Smooth muscle cell of the brain vasculature (primary cell): Measurements from ENCODE around the gene ZNF439.
"Not testable (repeated sequence)": the region's sequence is repeated elsewhere in the genome, so short reads cannot be mapped to it uniquely, and the experiment has no call there.

Source experiments
- DNase-seq: peaks from one replicate; pipeline ENCODE4 v3.0.0-alpha.2; 2012; ENCODE audit warnings: low read depth, low spot score

ZNF439 gene

DNA sequence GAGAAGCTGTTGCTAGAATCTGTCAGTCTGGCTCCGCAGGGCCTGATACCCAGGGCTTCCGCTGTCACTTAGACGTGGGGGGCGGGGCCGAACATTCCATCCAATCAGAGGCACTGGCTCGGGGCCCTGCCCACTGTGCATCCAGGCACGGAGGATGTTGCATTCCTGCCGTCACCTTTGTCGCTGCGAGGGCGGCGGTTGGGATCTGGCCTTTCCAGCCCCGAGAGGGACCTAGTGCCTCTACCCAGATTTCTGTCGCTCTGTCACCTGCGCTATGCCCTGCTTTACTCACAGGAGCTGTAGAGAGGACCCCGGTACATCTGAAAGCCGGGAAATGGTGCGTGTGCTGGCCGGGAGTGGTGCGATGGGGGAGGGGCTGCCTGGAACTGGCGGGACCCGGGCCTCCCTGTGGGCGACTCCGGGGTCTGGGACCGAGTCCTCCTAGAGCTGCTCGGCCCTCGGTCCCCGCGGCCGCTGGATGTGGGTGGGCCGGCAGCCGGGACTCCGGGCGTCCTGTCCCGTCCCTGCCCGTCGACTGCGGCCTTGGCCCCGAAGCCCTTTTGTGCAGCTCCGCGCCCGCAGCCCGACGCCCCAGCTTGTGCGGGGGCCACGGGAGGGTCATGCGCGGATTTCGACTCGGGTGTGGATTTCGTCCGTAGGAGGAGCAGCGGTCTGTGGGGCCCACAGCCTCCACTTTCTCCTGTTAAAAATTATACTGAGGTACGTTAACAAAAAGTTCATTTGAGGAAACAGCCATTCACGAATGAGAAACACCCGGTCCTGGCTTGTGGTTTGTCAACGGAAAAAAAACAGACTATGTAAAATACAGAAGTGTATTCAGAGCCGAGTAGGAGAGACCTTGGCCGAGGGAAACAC is at the start of gene ZNF439:
ZNF439 (plus strand) TSS at position 133 of the 876 bp plus-strand sequence; CDS start at position 275, 142 bp downstream.
- peak; percentile 9 for DNase-seq

DNA sequence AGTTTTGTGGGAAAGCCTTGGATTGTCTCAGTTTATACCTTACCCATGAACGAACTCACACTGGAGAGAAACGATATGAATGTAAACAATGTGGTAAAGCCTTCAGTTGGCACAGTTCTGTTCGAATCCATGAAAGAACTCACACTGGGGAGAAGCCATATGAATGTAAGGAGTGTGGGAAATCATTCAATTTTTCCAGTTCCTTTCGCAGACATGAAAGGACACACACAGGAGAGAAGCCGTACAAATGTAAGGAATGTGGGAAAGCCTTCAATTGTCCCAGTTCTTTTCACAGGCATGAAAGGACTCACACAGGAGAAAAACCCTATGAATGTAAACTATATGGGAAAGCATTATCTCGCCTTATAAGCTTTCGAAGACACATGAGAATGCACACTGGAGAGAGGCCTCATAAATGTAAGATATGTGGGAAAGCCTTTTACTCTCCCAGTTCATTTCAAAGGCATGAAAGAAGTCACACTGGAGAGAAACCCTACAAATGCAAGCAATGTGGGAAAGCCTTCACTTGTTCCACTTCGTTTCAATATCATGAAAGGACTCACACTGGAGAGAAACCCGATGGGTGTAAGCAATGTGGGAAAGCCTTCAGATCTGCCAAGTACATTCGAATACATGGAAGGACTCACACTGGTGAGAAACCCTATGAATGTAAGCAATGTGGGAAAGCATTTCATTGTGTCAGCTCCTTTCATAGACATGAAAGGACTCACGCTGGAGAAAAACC is 42.0 kb upstream of the ZNF439 start:
- DNase-seq, result no peak

DNA sequence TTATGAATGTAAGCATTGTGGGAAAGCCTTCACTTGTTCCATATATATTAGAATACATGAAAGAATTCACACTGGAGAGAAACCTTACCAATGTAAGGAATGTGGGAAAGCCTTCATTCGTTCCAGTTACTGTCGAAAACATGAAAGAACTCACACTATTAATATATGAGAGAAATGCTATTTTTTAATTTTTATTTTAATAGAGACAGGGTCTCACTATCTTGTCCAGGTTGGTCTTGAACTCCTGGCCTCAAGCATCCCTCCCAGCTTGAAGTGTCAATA is 41.5 kb upstream of the ZNF439 start:
- no peak for DNase-seq

DNA sequence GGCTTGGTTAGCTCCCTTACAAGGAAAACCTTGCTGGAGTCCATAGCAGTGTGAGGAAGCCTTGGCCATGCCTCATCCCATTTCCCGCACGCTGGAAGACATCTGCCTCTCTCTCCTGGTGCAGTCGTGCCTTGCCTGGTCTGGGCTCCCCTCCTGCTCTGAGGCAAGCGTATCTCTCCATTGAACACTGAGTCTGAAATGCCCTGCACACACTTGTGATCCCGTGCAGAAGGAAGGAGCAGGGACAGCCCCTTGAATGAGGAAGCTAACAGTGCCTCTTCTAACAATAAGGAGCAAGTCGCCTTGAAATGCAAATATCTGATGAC is 34.9 kb upstream of the ZNF439 start:
- DNase-seq, result no peak

DNA sequence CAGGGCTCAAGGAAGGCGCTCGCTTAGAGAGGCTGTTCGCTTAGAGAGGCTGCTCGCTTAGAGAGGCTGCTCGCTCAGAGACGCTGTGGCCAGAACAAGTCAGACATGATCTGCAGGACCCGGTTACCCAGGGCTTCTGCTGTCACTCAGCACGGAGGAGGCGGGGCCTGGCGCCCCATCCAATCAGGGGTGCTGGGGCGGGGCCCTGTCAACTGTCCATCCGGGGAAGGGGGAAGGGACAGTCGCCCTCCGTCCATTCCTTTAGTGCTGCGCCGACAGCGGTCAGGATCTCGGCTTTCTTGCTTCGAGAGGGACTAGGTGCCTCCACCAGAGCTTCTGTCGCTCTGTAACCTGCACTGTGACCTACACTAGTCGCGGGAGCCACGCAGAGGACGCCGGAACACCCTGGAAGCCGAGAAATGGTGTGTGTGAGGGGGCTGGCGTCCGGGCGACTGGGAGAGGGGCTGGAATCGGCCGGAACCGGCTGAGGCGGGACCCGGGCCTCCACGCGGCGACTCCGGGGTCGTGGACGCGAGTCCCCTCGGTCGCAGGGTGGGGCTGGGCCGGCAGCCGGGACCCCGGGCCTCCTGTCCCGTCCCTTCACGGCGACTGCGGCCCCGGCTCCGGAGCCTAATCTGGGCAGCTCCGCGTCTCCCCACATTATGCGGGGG is 34.4 kb upstream of the ZNF439 start, which contains the start of gene ZNF440:
ZNF440 (plus strand) TSS at position 245 of the 671 bp plus-strand sequence; CDS start at position 420, 175 bp downstream.
- peak; percentile 86 for DNase-seq

DNA sequence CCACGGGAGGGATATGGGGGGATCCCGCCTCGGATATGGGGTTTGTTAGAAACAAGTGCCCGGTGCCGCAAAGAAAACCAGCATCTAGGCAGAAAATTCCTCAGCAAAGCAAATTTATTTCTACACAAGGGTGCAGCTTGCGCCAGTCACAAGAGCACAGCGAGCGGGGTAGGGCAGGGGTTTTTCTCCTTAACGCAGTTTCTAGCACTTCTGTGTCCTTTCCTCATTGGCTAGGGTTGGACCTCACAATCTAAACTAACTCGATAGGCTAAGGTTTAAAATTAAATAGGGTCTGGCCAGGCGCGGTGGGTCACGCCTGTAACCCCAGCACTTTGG is 33.9 kb upstream of the ZNF439 start:
- no peak for DNase-seq

DNA sequence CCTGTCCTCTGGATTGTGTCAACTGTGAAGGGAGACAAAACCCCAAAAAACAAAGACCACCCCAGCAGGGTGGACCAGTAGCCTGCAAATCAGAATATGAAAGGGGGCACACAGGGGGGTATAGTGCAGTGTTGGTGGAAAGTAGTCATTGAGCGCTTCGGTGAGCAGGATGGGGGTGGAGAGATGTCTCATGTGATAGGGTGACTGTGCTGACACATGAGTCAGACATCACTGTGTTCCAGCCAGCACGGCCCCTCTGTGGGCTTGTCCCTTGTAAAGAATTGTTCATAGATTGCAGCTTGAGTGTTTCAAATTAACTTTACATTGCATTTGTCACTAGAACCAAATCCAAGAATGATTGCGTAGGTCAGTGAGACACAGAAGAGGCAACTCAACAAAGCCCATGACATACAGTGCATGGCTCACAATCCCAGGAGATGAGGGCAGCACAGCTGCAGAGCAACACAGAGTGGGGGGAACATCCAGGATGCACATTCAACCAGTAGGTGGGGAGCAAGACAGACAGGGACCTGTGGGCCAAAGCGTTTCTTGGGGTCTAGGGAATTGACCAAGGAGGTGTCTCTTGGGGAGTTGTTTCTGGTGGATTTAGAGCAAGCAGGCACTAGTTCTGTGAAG is 26.9 kb upstream of the ZNF439 start:
- no peak for DNase-seq

DNA sequence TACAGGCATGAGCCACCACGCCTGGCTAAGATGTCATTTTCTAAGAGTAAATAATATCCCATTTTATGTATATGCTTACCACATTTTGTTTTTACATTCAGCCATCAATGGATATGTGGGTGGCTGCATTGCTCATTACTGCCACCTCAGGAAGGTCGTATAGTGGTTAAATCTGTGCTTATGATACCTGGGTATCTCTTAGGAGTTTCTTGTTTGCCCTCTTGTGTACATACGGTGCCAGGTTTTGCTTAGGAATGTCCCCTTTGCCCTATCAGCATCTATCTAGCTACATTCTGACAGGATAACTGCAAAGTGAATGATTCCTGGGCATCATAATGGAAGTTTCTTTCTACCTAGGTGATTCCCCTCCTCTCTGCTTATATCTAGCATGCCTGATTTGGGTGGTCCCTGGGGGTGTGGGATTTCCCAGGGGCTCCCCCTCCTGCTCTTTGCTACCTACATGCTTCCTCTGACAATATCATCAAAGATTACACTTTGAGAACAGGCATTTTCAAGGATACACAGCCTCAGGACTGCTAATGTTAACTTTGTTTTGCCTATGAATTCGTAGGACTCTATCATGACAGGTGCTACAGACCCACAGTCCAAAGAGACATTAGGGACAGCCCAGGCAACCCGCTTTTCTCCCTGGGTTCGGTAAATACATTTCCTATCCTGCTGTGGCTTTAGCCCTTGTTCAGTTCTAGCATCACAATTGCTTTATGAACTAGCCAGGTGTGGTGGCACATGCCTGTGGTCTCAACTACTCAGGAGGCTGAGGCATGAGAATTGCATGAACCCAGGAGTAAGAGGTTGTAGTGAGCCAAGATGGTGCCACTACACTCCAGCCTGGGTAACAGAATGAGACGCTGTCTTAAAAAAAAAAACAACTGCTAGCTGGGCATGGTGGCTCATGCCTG is 19.3 kb upstream of the ZNF439 start:
- not testable (repeated sequence) for DNase-seq

DNA sequence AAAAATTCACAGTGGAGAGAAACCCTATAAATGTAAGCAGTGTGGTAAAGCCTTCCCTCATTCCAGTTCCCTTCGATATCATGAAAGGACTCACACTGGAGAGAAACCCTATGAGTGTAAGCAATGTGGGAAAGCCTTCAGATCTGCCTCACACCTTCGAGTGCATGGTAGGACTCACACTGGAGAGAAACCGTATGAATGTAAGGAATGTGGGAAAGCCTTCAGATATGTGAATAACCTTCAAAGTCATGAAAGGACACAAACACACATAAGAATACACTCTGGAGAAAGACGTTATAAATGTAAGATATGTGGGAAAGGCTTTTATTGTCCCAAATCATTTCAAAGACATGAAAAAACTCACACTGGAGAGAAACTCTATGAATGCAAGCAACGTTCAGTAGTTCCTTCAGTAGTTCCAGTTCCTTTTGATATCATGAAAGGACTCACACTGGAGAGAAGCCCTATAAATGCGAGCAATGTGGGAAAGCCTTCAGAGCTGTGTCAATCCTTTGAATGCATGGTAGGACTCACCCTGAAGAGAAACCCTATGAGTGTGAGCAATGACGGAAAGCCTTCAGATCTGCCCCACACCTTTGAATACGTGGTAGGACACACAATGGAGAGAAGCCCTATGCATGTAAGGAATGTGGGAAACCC is 16.1 kb upstream of the ZNF439 start:
- no peak for DNase-seq

DNA sequence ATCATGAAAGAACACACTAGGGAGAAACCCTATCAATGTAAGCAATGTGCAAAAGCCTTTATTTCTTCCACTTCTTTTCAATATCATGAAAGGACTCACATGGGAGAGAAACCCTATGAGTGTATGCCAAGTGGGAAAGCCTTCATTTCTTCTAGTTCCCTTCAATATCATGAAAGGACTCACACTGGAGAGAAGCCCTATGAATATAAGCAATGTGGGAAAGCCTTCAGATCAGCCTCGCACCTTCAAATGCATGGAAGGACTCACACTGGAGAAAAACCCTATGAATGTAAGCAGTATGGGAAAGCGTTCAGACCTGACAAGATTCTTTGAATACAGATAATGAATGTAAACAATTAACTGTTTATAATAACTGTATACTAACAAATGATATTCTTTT is 15.0 kb upstream of the ZNF439 start:
- DNase-seq, result no peak

DNA sequence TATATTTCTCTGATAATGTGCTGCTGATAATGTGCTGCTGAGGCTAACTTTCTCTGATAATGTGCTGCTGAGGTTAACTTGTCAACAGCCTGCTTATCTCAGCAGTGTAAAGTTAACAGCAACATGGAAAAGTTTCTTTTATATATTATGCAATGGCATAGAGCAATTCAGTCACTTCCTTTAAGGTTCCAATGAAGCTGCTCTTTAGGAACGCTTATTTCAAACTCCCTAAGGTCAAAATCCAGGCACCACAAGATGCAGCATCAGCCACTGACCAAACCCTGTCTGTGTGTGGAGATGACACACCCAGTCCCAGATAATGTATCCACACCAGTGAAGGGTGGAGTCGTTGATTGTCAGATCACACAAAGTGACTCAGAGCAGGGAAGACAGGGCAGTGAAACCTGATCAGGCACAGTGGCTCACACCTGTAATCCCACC is 12.9 kb upstream of the ZNF439 start:
- DNase-seq, result not testable (repeated sequence)

DNA sequence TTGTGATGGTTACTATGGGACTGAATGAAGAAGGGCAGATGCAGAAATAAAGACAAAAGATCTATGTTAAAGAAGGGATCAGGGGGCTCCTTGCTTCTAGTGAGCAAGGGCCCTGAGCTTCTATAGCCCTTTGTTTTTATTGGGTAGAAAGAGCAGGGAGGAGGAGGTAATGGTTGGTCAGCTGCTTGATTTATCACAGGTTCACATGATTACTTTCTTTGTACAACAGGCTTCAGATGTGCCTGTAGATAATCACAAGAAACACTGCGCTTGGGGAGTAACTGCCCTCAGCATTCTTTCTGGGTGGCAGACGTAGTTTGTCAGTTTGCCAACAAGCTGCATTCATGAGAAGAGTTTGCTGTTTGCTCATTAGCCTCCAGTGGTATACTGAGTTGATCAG is 4.8 kb upstream of the ZNF439 start:
- no peak for DNase-seq

DNA sequence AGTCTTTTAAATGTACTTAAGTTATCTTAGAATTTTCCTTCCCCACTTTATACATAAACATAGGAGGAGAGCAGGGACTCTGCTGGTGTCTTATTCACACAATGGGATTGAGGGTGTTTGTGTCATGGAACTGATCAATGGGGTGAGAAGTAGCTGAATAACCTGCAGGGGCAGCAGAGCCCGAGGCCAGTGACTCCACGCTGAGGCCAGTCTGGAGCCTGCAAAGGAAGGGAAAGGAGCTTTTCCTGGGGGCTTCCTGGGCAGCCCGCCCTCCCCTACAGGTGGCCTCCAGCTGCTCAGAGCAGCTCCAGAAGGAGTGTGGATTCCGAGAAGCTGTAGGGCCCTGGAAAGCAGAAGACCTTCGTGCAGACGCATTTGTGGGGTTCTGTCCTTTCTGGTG is 911 bp upstream of the ZNF439 start:
- DNase-seq, result not testable (repeated sequence)

DNA sequence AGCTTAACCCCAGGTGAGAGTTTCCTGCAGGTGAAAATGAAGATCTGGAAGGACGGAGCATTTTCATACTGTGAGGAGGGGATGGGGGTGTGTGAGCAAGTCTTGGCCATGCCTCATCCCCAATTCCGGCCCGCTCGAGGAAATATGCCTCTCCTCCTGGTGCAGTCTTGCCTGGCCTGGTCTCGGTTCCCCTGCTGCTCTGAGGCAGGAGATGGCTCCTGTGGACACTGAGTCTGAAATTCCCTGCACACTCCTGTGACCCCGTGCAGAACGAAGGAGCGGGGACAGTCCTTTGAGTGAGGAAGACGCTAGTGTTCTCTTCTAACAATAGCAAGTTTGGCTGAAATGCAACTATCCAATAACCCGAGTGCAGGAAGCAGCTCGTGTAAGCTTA is 329 bp upstream of the ZNF439 start:
- no peak for DNase-seq

DNA sequence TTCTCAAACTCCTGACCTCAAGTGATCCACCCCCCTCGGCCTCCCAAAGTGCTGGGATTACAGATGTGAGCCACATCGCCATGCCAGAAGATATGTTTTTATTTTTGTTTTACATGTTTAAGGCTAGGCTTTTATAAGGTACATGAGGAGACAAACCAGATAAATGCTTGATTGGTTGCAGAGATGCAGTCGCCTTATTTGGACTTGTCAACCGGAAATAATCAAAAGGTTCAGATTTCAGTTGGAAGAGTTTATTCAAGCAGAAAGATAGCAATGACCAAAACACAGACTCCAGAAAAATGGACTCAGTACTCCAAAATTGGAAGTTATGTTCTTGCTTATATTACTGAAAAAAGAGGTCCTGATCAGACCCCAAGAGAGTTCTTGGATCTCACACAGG is 1.8 kb downstream of the ZNF439 start:
- DNase-seq, result not testable (repeated sequence)

DNA sequence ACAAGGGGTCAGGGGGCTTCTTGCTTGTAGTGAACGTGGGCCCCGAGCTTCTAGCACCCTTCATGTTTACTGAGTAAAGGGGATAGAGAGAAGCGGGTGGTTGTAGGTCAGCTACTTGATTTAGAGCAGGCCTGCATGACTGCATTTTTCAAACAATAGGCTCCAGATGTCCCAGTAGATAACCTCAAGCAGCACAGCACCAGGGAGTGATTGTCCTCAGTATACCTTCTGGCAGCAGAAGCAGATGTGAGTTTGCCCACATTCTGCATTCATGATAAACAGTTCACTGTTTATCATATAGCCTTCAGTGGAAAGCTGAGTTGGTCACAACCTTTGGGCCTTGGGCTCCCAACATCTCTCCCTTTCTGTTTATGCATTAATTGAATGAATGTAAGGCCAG is 4.8 kb downstream of the ZNF439 start:
- DNase-seq, result no peak

DNA sequence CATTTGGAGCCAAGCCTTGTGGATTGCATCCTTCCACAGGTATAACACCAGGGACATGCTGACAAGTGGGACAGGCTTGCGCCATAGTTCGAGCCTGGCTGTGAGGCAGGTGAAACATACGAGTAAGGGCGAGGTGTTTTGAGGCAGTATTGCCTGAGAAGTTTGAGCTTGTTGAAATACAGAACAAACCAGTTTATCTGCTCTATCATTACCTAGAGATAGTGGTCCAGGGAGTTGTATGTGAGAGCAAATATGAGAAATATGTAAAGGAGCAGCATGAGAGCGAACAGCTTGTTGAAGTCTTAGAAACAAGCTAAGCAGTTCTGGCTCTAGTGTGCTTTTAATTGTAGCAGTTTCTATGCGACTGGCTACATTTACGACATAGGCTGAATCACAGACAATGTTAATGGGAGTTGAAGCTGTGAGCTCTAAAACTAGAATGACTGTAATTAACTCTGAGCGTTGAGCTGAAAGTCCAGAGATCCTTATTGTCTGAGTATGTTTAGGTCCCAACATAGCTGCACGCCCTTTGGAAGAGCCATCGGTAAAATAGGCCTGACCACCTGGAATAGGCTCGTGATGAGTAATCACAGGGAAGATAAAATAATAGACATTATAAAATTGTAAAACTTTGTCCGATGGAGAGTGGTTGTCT is 8.2 kb downstream of the ZNF439 start:
- DNase-seq, result no peak

DNA sequence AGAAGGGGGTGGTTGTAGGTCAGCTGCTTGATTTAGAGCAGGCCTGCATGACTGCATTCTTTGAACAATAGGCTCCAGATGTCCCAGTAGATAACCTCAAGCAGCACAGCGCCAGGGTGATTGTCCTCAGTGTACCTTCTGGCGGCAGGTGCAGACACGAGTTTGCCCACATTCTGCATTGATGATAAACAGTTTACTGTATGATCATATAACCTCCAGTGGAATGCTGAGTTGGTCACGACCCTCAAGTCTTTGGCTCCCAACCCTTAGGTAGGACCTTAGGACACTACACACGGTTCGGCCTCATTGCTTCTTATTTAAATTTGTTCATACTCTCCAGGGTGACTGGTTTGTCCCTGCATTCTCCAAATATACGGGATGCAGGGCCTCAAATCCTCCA is 12.2 kb downstream of the ZNF439 start:
- DNase-seq, result no peak

DNA sequence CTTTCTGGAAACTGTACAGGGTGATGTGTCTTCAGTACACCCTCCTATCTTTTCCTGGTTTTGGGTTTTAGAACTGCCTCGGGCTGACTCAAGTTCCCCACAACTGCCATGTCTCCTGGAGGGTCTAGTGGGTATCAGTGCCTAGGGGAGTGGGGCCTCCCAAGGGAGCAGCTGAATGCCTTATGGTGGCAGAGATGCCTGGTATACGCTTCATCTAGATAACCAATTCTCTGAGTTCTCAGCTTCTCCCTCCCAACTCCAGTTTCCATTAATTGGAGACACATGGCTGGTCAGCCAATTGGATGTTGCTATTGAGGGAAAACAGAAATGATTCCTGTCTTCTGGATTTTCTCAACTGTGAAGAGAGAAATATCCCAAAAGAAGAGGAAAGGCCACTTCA is 12.8 kb downstream of the ZNF439 start:
- no peak for DNase-seq

DNA sequence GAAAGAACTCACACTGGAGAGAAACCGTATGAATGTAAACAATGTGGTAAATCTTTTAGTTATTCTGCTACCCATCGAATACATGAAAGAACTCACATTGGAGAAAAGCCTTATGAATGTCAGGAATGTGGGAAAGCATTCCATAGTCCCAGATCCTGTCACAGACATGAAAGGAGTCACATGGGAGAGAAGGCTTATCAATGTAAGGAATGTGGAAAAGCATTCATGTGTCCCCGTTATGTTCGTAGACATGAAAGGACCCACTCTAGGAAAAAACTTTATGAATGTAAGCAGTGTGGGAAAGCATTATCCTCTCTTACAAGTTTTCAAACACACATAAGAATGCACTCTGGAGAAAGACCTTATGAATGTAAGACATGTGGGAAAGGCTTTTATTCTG is 19.2 kb downstream of the ZNF439 start:
- not testable (repeated sequence) for DNase-seq
